CD4-positive, alpha-beta T cell treated with Interleukin-1 beta for 1 hour (primary cell): ENCODE data around the gene GTF2H4.
A peak's percentile ranks its signal among the peaks of the same experiment; 100 is the strongest.
"Not testable (repeated sequence)": the region's sequence is repeated elsewhere in the genome, so short reads cannot be mapped to it uniquely, and the experiment has no call there.

Experiments
- DNase-seq, 2 donors: peaks; one replicate each; pipeline ENCODE4 v3.0.0-alpha.2; 2020 to 2022

GTF2H4 gene

DNA sequence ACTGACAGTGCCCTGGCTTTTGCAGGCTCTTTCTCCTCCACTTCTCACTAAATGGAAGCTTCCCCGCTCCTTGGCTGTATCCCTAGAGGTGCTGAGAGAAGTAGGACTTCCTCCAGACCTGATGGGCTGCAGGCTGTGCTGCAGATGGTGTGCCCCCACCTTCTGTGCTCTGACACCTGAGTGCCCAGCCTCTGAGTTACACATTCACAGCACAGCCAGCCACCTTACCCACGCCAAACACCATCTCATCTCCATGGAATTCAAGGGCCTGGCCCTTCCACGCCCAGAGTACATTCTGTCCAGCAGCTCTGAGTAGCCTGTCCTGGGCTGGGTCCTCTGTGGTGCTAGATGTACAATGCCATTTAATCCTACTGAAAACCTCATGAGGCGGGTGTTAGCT lies 18.6 kb downstream of the GTF2H4 start:
- no peak for DNase-seq

DNA sequence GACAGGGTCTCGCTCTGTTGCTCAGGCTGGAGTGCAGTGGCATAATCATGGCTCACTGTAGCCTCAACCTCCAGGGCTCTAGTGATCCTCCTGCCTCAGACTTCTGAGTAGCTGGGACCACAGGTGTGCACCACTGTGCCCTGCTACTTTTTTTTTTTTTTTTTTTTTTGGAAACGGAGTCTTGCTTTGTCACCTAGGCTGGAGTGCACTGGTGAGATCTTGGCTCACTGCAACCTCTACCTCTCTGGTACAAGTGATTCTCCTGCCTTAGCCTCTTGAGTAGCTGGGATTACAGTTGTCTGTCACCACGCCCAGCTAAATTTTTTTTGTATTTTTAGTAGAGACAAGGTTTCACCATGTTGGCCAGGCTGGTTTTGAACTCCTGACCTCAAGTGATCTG lies 19.1 kb downstream of the GTF2H4 start:
- not testable (repeated sequence) for DNase-seq

DNA sequence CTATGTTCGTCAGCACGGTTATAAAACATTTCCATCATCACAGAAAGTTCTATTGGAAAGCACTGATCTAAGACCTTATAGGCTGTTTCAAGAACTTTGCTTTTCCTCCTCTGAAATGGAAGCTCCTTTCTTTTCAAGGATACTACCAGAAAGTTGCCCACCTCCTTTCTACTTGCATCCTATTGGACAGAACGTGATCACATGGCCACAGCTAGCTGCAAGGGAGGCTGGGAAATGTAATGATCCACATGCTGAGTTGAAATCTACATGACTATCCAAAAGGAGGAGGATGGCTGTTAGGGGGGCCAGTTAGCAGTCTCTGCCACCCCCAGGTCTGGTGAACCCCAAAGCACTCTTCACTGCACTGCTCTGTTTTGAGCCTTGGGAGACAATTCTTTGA lies 20.7 kb downstream of the GTF2H4 start:
- no peak for DNase-seq

GRCh38 chr6:30930506-30930905 lies 22.5 kb downstream of the GTF2H4 start:
- DNase-seq = no peak

- DNase-seq = no peak
Measured at GRCh38 chr6:30931272-30931671, 23.3 kb downstream of the GTF2H4 start.

DNA sequence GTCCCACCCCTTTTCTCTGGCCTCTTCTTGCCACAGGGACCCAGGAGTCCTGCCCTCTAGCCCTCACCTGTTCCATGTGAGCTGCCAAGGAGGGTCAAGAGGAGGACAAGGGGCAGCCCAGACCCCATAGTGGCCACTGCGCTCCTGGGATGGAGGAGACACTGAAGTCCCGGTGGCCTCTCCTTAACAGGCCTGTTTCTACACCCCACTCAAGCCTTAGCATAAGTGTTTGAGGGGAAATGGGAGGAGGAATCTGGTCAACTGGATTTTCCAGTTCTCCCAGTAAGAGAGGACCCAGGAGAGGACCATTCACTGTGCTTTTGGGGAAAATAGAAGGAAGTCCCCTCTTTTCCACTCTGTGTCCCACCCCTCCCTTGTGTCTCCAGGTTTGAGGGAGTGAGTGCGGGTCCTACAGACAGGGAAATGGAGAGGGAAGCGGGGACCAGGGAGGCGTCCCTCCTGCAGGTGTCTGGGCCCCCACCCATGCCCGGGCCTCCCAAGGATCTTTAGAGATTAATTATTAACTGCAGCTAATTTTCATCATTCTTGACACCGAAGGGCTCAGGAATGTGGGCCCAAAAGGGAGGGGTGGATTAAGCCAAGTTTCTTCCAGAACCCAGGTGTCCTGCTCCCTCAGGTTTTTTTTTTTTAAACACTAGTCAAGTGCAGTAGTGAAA lies 24.1 kb downstream of the GTF2H4 start, which contains the start of gene SFTA2:
TSS of gene SFTA2 (minus strand) at position 202 of the 677 bp plus-strand sequence. CDS start at position 128, 74 bp downstream.
- no peak for DNase-seq

DNA sequence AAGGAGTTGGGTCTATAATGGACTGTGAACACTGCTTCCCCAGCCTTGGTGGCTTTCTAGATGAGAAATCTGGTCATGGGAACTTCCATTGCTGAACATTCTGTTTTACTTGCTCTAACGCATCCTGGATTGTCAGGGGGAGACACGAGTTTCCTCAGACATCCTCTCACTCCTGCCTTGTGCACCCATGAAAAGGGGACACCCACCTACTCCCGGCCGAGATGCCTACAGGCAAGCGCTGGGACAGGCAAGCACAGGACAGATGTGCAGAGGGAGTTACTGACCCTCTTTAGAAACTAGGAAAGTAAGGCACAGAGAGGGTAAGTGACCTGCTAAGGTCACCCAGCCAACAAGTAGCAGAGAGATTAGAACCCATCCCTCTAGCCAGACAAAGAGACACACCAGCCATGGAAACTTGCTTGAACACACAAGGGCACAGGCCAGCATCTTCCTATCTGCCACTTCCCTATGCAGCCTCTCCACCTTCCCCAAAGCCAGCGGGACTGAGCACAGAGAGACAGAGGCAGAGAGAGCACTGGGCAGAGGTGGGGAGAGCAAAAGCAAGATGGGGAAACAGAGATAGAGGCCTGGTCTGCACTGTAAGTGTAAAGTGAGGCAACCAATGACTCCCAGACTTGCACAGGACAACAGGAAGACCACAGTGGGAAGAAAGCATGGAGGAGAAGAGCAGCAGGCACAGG lies 24.8 kb downstream of the GTF2H4 start:
- DNase-seq = no peak

DNA sequence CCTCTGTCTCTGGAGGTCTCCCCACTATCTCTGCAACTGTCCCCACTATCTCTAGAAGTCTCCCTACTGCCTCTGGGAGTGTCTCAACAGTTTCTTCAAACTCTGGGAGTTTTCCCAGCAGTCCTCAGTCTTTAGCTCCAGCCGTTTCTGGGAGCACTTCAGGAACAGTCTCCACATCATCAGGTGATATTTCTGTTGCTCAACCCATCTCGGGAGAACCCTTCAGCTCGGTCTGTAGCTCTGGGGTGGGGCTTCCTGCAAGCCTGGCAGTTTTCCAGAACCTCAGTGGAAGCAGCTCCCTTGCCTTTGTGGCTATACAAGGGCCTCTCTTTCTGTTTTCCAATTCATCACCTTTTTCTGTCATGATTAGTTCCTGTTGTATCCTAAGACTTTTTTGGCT lies 27.0 kb downstream of the GTF2H4 start:
- no peak for DNase-seq

GRCh38 chr6:30937265-30937664 lies 29.3 kb downstream of the GTF2H4 start:
- no peak for DNase-seq

- no peak for DNase-seq
Measured at GRCh38 chr6:30938730-30939129, 30.7 kb downstream of the GTF2H4 start.

DNA sequence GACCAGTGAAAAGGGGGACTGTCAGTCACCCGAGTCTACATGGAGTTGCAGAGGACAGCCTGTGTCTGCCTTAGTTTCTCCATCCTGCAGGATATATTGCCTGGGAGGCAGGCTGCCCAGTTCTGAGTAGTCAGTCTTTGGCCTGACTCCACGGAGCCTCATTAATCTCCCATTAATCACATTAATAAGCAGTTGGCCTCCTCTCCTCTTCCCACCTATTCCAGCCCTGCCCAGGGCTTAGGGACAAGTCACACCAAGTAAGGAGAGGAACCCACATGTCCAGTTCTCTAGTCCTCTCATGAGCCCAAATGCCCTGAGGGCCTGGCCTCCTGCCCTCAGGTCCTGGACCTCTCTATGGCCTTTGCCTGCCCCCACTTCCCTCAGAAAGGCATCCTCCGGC lies 31.5 kb downstream of the GTF2H4 start:
- DNase-seq = no peak

- DNase-seq = no peak
Measured at GRCh38 chr6:30940361-30940986, 32.5 kb downstream of the GTF2H4 start, which contains the start of gene MUCL3. Gene MUCL3 (plus strand): TSS chr6:30940973. CDS start chr6:30941000, 27 bp downstream.

- no peak for DNase-seq
Measured at GRCh38 chr6:30942338-30943060, 34.5 kb downstream of the GTF2H4 start.

- DNase-seq = no peak
Measured at GRCh38 chr6:30944051-30944450, 36.0 kb downstream of the GTF2H4 start.

- no peak for DNase-seq
Measured at GRCh38 chr6:30945281-30945680, 37.3 kb downstream of the GTF2H4 start.

- DNase-seq = no peak
Measured at GRCh38 chr6:30947231-30947630, 39.2 kb downstream of the GTF2H4 start.

DNA sequence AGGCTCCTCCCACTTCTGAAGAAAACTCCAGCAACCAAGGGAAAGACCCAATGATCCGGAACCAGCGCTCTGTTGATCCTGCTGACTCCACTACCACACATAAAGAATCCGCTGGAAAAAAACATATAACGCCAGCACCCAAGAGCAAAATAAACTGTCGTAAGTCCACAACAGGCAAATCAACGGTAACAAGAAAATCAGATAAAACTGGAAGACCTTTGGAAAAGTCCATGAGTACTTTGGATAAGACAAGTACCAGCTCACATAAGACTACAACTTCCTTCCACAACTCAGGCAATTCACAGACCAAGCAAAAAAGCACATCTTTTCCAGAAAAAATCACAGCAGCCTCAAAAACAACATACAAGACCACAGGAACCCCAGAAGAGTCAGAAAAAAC lies 40.8 kb downstream of the GTF2H4 start:
- no peak for DNase-seq

DNA sequence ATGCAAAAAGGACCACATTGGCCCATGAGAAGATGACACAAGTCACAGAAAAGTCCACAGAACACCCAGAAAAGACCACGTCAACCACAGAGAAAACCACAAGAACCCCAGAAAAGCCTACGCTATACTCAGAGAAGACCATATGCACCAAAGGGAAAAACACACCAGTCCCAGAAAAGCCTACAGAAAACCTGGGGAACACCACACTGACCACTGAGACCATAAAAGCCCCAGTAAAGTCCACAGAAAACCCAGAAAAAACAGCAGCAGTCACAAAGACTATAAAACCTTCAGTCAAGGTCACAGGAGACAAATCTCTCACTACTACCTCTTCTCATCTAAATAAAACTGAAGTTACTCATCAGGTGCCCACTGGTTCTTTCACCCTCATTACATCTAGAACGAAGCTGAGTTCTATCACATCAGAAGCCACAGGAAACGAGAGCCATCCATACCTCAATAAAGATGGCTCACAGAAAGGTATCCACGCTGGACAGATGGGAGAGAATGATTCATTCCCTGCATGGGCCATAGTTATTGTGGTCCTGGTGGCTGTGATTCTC lies 44.0 kb downstream of the GTF2H4 start:
- DNase-seq = no peak

GRCh38 chr6:30954631-30955366 lies 46.8 kb downstream of the GTF2H4 start:
- DNase-seq = no peak

DNA sequence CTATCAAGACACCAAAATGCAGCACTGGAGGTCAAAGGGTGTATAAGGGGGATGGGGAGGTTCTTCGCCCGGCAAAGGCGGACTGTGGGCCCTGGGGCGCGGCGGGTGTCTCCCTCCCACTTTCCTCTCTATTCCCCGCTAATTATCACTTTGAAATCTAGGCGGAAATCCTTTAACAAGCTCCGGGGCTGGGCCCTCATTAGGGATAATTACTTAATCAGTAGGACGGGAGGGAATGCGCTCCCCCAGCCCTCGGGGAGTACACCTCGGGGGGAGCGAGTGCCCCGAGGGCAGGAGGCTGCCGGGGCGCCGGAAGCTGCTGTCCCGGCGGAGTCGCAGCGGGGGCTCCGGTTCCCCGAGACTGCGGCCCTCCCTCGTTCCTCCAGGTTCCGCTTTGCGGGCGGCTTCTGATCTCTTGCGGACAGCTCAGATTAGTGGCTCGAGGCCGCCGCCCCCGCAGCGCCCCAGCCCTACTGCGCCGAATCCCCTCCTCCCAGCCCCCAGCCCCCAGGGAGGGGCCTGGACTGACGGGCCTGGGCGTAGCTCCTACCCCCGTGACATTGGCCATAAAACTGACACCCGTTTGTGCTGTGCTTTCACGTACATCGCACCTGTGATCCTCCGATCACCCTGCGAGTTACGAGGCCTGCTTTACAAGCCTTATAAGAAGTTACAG lies 47.5 kb downstream of the GTF2H4 start:
- peak; percentile 67 to 75 for DNase-seq

- DNase-seq = no peak
Measured at GRCh38 chr6:30957716-30958115, 49.7 kb downstream of the GTF2H4 start.
